GM12801 (cell line): ENCODE results near the gene NNT.

Experiments
- CTCF ChIP-seq: IDR thresholded peaks from one replicate; pipeline ENCODE4 v1.5.1; 2011; ENCODE audit warnings: control low read depth; ENCODE audit not compliant: insufficient read length; ENCODE audit errors: extremely low read depth

Gene NNT

GRCh38 chr5:43694027-43694426 is 91.0 kb downstream of the NNT start:
- no peak for TF ChIP-seq CTCF

- no peak for TF ChIP-seq CTCF
Observed at GRCh38 chr5:43699910-43700309, 96.9 kb downstream of the NNT start.

- no peak for TF ChIP-seq CTCF
Observed at GRCh38 chr5:43700601-43701000, 97.6 kb downstream of the NNT start.

- TF ChIP-seq CTCF: no peak
Observed at GRCh38 chr5:43701227-43701626, 98.2 kb downstream of the NNT start.

GRCh38 chr5:43702293-43702692 is 99.3 kb downstream of the NNT start:
- TF ChIP-seq CTCF: no peak

GRCh38 chr5:43702815-43703214 is 99.8 kb downstream of the NNT start:
- TF ChIP-seq CTCF: no peak

GRCh38 chr5:43704243-43704642 is 101.3 kb downstream of the NNT start:
- TF ChIP-seq CTCF: no peak

- TF ChIP-seq CTCF: no peak
Observed at GRCh38 chr5:43711496-43711895, 108.5 kb downstream of the NNT start.
